ENCODE data around the gene TRIL. TPM values are rescaled to one million over a fixed set of nuclear protein-coding genes. Genes with fewer than 3 reads are reported as not detected.

Gene TRIL
- total RNA-seq, 1 donor from 2014 or later, result 11.0 TPM

DNA sequence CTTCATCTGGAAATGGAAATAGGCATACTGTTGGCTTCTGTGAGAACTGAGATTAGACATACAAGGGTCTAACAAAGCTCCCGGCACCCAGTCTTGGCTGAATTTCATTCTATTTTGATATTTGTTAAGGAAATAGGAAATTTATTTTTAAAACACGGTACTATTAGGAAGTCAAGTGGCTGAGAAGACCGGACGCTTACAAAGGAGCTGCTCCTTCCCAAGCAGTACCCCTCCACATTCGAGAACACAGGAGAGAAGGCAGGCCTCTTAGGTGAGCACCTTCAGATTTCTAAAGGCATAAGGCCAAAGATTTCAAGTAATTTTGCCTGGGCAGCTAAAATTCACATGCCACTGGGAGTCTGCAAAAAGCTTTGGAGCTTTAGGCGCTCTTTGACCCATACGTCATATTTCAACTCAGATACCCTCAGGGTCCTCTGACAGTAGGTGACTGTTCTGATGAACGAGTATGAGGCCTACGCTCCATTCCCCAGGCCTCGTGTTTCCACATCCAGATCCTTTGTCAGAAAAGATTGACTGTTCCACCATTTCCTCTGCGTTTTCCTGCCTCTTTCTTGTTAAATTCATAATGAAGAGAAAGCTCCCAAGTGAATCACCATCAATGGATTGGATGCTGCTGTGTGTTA, 17.3 kb downstream of the TRIL start:
- H3K9me3 ChIP-seq, result no peaks in the 10 kb centered on the region
- DNase-seq (ENCODE audit: extremely low spot score in 2 of 2), result no peak
- H3K27me3 ChIP-seq, result no peaks in the 10 kb centered on the region
- no peaks in the 10 kb centered on the region for H3K4me1 ChIP-seq
- intact Hi-C loops (cut with DNase I), result no loop called here
- no peak overlapping the region for H3K27ac ChIP-seq
- no peak overlapping the region for H3K4me3 ChIP-seq
- H3K36me3 ChIP-seq, result no peaks in the 10 kb centered on the region
- TF ChIP-seq POLR2AphosphoS5 (IDR thresholded peaks at IDR 0.05; ENCODE audit: insufficient read depth in 1 of 2, low read depth in 1 of 2) (no peak), POLR2A (IDR thresholded peaks at IDR 0.05) (no peak)
- TF ChIP-seq, protein P1, sequence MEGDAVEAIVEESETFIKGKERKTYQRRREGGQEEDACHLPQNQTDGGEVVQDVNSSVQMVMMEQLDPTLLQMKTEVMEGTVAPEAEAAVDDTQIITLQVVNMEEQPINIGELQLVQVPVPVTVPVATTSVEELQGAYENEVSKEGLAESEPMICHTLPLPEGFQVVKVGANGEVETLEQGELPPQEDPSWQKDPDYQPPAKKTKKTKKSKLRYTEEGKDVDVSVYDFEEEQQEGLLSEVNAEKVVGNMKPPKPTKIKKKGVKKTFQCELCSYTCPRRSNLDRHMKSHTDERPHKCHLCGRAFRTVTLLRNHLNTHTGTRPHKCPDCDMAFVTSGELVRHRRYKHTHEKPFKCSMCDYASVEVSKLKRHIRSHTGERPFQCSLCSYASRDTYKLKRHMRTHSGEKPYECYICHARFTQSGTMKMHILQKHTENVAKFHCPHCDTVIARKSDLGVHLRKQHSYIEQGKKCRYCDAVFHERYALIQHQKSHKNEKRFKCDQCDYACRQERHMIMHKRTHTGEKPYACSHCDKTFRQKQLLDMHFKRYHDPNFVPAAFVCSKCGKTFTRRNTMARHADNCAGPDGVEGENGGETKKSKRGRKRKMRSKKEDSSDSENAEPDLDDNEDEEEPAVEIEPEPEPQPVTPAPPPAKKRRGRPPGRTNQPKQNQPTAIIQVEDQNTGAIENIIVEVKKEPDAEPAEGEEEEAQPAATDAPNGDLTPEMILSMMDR (IDR thresholded peaks at IDR 0.05), result no peak

DNA sequence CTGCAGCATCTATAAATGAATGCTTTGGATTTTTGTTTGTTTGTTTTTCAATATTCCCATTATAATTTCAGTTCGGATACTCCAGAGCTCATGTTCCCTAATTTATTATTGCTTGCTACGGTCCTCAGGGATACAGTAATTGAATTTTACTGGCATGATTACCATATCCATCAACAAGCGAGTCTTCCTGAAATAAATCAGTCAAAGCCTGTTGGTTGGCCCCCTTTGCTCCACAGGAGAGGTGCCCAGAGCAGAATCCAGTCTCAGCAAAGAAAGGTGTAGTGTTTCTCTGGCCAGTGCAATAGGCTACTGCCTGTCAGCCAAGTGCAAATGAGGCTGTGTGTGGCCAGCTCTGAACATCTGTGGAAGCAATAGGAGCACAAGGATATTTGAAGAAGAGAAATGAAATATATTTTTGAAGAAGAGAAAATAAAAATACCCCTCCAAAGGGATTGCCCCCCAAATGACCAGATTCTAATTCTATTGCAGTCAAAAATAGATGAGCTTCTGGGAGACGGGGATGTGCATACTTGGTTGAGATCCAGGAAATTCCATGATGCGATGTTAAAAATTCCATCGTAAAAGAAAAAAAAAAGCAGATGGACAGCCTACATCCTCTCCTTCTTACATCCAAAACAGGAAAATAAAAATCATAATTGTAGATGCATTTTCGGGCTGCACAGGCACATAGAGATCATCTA, 18.1 kb downstream of the TRIL start:
- intact Hi-C loops (cut with DNase I), result no loop called here
- DNase-seq (ENCODE audit: extremely low spot score in 2 of 2), result no peak
- no peaks in the 10 kb centered on the region for H3K27me3 ChIP-seq
- no peaks in the 10 kb centered on the region for H3K4me1 ChIP-seq
- H3K27ac ChIP-seq, result no peak overlapping the region
- TF ChIP-seq POLR2AphosphoS5 (IDR thresholded peaks at IDR 0.05; ENCODE audit: insufficient read depth in 1 of 2, low read depth in 1 of 2) (no peak), POLR2A (IDR thresholded peaks at IDR 0.05) (no peak)
- TF ChIP-seq, protein P1 (IDR thresholded peaks at IDR 0.05), result no peak
- no peak overlapping the region for H3K4me3 ChIP-seq
- no peaks in the 10 kb centered on the region for H3K9me3 ChIP-seq
- H3K36me3 ChIP-seq, result no peaks in the 10 kb centered on the region

DNA sequence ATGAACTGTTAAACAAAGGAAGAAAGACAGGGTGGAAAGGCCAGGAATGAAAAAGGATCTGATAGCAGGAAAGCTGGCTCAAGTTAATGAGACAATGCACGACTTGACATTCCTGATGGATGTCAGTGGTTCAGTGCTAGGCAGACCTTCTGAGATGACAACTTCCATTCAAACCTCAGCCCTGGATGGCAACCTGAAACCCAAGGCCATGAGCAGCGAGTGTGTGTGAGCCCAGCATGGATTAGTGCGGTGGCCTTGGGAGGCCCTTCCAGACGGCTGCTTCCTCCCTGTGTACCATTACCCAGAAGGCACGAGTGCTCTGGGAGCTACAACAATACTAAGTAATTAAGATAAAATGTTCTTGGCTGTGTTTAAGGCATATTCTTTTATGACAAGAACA, 18.8 kb downstream of the TRIL start:
- no peaks in the 10 kb centered on the region for H3K27me3 ChIP-seq
- no peaks in the 10 kb centered on the region for H3K9me3 ChIP-seq
- H3K4me3 ChIP-seq, result no peak overlapping the region
- intact Hi-C loops (cut with DNase I), result no loop called here
- DNase-seq (ENCODE audit: extremely low spot score in 2 of 2), result no peak
- no peak overlapping the region for H3K27ac ChIP-seq
- no peaks in the 10 kb centered on the region for H3K36me3 ChIP-seq
- H3K4me1 ChIP-seq, result no peaks in the 10 kb centered on the region
- TF ChIP-seq POLR2AphosphoS5 (IDR thresholded peaks at IDR 0.05; ENCODE audit: insufficient read depth in 1 of 2, low read depth in 1 of 2) (no peak), POLR2A (IDR thresholded peaks at IDR 0.05) (no peak)
- TF ChIP-seq, protein P1 (IDR thresholded peaks at IDR 0.05), result no peak

DNA sequence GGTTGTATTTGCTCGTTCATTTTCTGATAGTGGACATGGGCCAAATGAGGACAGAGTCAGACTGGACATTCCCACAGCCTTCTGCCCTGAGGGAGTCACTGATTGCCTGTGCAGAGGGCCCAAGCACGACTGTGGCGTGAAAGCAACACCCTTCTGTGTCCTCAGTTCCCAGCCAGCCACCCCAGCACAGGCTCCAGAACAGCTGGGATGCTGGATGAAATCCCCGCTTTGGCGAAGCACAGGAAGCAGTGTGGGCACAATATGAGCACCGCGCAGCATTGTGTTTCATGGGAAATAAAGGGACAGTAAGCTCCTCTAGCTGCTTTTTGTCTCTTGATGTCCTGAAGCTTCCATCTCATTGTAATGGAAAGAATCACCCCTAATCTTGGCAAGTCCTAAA, 20.5 kb downstream of the TRIL start:
- H3K4me3 ChIP-seq, result no peak overlapping the region
- TF ChIP-seq POLR2A (IDR thresholded peaks at IDR 0.05), result no peak
- DNase-seq (ENCODE audit: extremely low spot score in 2 of 2), result no peak
- intact Hi-C loops (cut with DNase I), result no loop called here
- H3K27ac ChIP-seq, result no peak overlapping the region
- H3K9me3 ChIP-seq, result no peaks in the 10 kb centered on the region
- no peaks in the 10 kb centered on the region for H3K27me3 ChIP-seq
- H3K36me3 ChIP-seq, result no peaks in the 10 kb centered on the region
- H3K4me1 ChIP-seq, result no peaks in the 10 kb centered on the region

DNA sequence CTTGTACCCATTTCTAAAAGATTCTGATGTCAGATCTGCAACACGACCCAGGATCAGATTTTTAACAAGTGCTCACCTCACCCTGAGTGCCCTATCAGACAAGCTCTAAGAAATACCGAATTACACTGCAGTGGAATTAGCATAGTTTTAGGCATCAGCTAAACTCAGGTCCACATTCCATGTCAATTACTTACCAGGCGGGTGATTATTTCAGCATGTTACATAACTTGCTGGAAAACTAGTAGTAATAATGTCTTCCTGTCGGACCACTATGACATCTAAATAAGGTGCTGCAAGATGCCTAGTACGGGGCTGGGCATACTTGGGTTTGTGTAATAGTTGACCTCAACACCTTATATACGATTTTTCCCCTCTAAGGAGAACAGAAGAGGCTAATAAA, 21.0 kb downstream of the TRIL start:
- TF ChIP-seq POLR2A (IDR thresholded peaks at IDR 0.05) (no peak), POLR2AphosphoS5 (IDR thresholded peaks at IDR 0.05; ENCODE audit: insufficient read depth in 1 of 2, low read depth in 1 of 2) (no peak)
- TF ChIP-seq, protein P1 (IDR thresholded peaks at IDR 0.05), result no peak
- H3K36me3 ChIP-seq, result no peaks in the 10 kb centered on the region
- H3K4me3 ChIP-seq, result no peak overlapping the region
- no peak overlapping the region for H3K27ac ChIP-seq
- no peaks in the 10 kb centered on the region for H3K27me3 ChIP-seq
- intact Hi-C loops (cut with DNase I), result no loop called here
- no peaks in the 10 kb centered on the region for H3K9me3 ChIP-seq
- DNase-seq (ENCODE audit: extremely low spot score in 2 of 2), result no peak
- H3K4me1 ChIP-seq, result no peaks in the 10 kb centered on the region
